RWPE1 (cell line): ENCODE data around the gene RUNX2.

Source experiments
- CTCF ChIA-PET: fragments of 350-600 bp; sonication (Branson Sonifier 250); formaldehyde crosslinking; extraction: SDS; loops from one replicate; lab custom pipeline; 2021; lab: Yijun Ruan, JAX
- POLR2A ChIA-PET: fragments of 400-600 bp; formaldehyde crosslinking; extraction: SDS; loops from one replicate; lab custom pipeline; 2020; ENCODE audit warnings: antibody characterized with exemption; ENCODE audit not compliant: low non-redundant PET; lab: Yijun Ruan, JAX
- DNase-seq: peaks from one replicate; pipeline ENCODE4 v3.0.0; 2012; ENCODE audit warnings: low spot score
- H3K27ac ChIP-seq: fragments of 450-650 bp; 2 replicates; pipeline ENCODE4 v1.5.1; 2017
- CTCF ChIP-seq: fragments of 450-650 bp; conservative IDR thresholded peaks from 2 replicates; pipeline ENCODE4 v1.5.1; 2017; ENCODE audit warnings: low read depth, mild to moderate bottlenecking

The RUNX2 gene

GRCh38 chr6:45299096-45299581, 29.0 kb upstream of the RUNX2 start:
- ChIA-PET CTCF (no interaction called here), POLR2A (interaction anchor here (0.6 kb wide), 1 partner anchor 45 kb away, joined by 3 read pairs; no protein-coding TSS in a partner anchor)
- DNase-seq: no peak
- no peak overlapping the region for H3K27ac ChIP-seq
- no peak for TF ChIP-seq CTCF

GRCh38 chr6:45300736-45301135, 27.4 kb upstream of the RUNX2 start:
- no peak for TF ChIP-seq CTCF
- ChIA-PET CTCF (interaction anchor here (0.6 to 0.8 kb wide), 2 partner anchors 31 to 461 kb away, joined by 3 read pairs; no protein-coding TSS in a partner anchor), POLR2A (no interaction called here)
- H3K27ac ChIP-seq: no peak overlapping the region
- DNase-seq: no peak

GRCh38 chr6:45301348-45302142, 26.6 kb upstream of the RUNX2 start:
- ChIA-PET CTCF (interaction anchor here (0.6 to 0.8 kb wide), 2 partner anchors 30 to 457 kb away, joined by 3 read pairs; no protein-coding TSS in a partner anchor), POLR2A (no interaction called here)
- DNase-seq: no peak
- H3K27ac ChIP-seq: no peak overlapping the region
- TF ChIP-seq CTCF: no peak

- no peak for DNase-seq
- no peak overlapping the region for H3K27ac ChIP-seq
- ChIA-PET POLR2A (no interaction called here), CTCF (no interaction called here)
- TF ChIP-seq CTCF: no peak
Observed at GRCh38 chr6:45302832-45303231, 25.3 kb upstream of the RUNX2 start.

GRCh38 chr6:45305546-45305945, 22.6 kb upstream of the RUNX2 start:
- TF ChIP-seq CTCF: no peak
- no peak overlapping the region for H3K27ac ChIP-seq
- CTCF ChIA-PET: no interaction called here
- POLR2A ChIA-PET: no interaction called here
- no peak for DNase-seq

GRCh38 chr6:45310118-45310788, 17.9 kb upstream of the RUNX2 start:
- CTCF ChIA-PET: interaction anchor here (0.7 kb wide), 1 partner anchor 1059 kb away, joined by 5 read pairs; no protein-coding TSS in a partner anchor
- DNase-seq: no peak
- H3K27ac ChIP-seq: no peak overlapping the region
- POLR2A ChIA-PET: no interaction called here
- TF ChIP-seq CTCF: no peak
